Stimulated activated CD4-positive, alpha-beta T cell treated with anti-CD3 and anti-CD28 coated beads, Interleukin-4, amount 100 ng/mL, for 4 hours (primary cell): ENCODE measurements around the gene CRMP1.

Source experiments
- DNase-seq, 2 experiments: peaks; one replicate each; pipeline ENCODE4 v3.0.0-alpha.2; 2020

Gene CRMP1

DNA sequence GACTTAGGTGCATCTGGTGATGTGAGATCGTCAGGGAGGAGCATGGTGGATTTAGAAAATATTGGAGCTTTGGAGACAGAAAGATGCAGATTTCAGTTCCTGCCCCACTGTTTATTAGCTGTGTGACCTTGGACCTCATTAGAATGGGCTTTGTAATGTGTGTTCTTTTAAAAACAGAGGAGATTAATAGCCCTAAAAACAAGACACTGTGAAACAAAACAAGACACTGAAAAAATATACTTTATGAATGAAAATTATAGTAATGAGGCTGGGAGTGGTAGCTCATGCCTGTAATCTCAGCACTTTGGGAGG, 102.4 kb downstream of the CRMP1 start:
- no peak for DNase-seq

DNA sequence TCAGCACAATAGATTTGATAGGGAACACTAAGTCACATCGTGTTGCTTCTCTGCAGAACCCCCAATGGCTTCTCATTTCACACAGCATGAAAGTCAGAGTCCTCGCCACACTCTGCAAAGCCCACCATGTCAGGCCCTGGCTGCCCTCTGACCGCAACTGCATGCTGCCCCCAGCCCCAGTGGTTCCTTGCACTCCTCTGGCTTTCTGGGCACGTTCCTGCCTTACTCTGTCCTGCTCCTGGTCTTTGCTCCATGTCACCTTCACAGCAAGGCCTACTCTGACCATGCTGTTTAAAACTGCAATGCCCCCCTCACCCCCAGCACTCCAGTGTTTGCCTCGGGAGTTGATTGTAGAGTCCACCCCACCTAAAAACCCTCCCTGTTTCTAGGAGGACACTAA, 103.7 kb downstream of the CRMP1 start:
- DNase-seq, result no peak

DNA sequence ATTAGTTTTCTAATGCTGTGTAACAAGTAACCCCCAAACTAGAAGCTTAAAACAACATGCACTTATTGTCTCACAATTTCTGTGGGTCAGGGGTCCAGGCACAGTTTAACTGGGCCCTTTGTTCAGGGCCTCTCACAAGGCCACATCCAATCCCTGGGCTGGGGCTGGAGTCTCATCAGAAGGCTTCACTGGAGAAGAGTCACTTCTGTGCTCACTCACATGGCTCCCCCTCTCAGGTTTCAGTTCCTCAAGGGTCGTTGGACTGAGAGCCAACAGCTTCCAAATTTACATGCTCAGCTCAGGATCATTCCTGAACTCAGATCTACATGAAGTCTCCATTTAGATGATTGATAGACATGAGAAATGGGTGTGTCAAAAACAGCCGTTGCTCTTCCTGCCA, 104.7 kb downstream of the CRMP1 start:
- no peak for DNase-seq

DNA sequence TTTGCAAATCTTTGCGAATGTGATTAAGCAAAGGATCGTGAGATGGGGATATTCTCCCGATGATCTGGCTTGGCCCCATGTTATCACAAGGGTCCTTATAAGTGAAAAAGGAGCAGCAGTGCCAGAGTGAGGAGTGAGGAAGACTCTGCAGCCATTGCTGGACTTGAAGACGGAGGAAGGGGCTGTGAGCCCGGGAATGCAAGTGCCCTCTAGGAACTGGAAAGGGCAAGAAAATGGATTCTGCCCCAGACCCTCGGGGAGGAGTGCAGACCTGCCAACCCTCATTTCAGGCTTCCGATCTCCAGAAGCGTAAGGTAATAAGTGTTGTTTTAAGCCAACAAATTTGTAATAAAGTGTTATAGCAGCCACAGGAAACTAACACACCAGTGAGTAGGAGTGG, 105.6 kb downstream of the CRMP1 start:
- DNase-seq, result no peak

DNA sequence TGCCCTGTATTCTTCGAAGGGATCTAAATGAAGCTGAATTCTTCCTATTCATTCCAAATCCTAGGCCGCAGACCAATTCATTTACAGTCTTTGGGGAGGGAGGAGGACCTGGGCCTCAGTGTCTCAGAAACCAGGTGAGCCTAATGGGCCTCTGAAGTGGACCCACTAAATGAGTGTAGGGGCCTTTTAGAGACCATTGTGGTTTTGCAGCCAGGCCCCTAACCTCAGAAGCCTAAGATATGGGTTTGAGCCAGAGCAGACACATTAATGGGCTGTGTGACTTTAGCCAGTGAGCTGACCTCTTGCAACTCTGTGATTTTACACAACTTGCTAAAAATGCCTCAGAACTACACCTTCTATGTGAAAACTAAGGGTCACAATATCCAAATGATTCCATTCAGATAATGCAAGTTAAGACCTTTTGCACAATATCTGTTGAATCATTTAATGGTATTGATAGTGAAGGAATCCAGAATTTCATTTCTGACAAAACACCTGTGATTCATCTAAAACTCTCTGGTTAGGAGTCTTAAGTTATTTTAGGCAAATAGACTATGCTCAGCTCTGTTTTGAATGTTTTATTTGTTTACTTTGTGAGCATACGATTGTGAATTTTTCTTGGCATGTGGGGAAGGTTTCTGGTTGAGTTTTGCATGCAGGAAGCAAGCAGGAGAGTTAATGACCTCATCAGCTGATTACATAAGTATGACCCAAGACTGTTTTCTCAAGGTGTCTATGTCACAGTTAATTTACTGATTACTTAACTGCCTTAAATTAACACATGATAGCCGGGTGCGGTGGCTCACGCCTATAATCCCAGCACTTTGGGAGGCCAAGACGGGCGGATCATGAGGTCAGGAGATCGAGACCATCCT, 106.8 kb downstream of the CRMP1 start:
- no peak for DNase-seq

DNA sequence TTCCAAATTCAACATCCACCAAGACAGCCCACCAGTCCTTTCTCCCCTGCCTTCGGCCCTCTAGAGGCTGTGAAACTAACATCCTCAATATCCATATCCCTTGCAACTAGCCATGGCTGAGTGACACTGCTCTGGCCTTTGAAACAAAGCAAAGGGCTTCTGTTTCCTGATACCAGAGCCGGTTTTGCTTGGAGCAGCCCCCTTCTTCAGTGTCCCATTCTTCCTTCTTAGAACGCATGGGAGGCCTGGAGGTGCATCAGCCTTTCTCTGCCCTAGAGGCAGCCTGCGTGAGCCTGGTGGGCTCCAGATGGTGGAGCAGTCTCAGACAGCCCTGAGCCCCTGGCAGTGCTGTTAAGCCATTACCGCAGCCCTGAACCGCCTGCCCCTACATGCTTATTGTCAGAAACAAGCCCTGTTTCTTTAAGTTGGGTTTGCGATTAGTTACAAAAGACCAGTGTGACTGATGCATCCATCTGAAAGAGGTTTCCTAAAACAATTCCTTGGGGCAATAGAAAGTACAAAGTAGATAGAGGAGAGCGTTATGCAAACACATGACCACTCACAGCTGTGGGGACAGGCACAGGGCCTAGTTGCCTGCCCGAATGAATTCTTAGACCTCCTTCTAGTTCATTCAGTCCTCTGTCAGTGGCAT, 107.8 kb downstream of the CRMP1 start:
- DNase-seq, result no peak

DNA sequence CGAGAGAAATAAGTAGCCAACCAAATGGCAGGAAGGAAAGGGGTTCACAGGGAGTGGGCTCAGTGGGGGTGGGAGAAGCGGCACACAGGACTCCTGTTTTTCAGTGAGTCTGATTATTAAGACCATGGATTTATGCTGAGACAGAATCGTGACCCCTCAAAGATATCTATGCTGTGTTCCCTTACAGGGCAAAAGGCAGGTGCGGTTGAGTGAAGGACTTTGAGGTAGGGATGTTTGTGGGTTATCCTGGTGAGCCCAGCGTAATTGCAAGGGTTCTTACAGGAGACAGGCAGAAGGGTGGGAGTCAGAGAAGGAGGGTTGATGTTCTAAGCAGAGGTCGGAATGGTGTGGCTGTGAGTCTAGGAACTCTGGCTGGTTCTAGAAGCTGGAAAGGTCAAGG, 108.9 kb downstream of the CRMP1 start:
- no peak for DNase-seq

DNA sequence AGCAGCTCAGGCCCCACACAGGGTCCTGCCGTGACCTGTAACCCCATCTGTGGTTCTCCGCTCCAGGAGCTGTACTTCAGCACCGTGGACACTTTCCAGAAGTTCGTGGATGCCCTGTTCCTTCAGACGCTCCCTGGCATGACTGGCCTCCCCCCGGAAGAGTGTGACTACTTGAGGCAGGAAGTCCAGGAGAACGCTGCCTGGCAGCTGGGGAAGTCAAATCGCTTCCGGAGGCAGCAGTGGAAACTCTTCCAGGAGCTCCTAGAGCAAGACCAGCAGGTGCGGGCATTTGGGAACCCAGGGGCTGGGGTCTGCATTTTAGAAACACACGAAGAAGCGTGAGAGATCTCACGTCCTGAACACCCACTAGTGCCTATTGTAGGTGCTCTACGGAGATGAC, 109.4 kb downstream of the CRMP1 start:
- DNase-seq, result no peak

DNA sequence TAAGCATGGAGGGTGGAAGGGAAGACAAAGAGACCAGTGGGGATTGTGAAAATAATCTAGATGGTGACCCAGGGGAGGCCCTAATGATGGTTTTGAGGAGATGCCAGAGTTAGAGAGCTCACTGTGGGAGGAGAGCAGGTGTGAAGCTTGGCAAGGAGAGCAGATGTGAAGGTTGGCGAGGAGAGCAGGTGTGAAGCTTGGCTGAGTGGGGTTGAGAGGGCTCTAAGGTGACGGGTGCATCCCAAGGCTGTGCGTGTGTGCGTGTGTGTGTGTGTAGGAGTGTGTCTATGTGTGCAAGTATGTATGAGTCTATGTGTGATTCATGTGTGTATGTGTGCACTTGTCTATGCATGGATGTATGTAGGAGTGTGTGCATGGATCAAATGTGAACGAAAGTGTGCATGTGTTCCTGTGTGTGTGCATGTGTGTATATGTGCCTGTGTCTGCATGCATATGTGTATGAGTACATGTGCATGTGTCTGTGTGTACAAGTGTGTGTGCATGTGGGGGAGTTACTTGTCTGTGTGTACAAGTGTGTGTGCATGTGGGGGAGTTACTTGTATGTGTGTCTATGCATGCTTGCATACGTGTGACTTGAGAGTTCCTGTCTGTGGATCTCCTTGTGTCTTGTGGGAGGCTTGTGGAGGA, 109.9 kb downstream of the CRMP1 start:
- no peak for DNase-seq

DNA sequence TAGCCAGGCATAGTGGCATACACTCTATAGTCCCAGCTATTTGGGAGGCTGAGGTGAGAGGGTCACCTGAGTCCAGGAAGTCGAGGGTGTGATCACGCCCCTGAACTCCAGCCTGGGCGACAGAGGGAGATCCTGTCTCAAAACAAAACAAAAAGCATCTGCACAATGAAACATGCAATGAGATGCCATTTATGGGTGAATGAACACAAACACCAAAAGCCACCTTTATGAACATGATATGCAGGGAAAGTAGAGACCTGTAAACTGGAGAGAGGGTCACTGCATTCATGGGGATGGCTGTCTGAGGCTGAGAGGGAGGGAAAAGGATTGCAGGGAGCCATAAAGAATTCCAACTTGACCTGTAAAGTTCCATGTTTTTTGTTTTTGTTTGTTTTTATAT, 111.2 kb downstream of the CRMP1 start:
- DNase-seq, result no peak

DNA sequence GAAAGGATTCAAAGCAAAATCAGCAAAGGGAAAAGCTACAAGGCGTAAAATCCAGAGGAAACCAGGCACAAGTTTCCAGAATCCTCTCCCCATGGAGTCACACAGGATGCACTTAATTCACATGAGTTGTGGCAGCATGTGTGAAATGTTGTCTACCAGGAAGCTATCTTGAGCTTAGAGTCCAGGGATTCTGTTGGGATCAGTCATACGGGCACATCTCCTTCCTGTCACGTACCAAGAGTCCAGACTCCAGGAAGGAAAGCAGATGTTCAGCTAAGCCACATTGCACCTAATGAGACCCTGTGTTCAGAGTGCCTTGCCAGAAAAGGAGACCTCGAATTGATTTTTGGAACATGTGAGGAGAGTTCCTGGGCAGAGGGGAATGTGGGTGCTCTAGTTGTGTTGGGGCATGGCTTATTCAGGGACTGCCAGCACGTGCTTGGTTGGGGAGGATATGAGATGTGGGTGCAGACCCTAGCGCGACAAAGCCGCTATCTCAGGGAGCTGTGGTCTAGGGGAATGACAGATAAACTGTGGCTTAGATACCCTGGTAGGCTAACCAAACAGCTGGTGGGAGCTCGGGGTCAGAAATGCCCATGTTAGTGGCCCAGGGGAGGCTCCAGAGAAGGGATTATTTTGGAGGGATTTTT, 111.9 kb downstream of the CRMP1 start:
- DNase-seq, result no peak

DNA sequence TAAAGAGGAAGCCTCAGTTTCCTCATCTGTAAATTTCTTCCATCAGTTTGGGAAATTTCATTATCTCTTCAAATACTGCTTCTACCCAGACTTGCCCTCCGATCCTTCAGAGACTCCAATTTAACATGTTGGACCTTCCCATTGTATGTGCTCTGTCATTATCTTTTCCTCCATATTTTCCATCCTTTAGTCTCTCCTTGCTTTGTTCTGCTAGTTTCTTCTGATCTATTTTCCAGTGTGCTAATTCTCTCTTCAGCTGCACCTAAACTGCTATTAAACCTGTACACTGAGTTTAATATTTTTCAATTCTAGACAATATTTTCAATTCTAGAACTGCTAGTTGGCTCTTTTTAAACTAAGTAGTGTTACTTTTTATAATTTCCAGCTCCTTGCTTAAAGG, 116.4 kb downstream of the CRMP1 start:
- DNase-seq, result no peak

DNA sequence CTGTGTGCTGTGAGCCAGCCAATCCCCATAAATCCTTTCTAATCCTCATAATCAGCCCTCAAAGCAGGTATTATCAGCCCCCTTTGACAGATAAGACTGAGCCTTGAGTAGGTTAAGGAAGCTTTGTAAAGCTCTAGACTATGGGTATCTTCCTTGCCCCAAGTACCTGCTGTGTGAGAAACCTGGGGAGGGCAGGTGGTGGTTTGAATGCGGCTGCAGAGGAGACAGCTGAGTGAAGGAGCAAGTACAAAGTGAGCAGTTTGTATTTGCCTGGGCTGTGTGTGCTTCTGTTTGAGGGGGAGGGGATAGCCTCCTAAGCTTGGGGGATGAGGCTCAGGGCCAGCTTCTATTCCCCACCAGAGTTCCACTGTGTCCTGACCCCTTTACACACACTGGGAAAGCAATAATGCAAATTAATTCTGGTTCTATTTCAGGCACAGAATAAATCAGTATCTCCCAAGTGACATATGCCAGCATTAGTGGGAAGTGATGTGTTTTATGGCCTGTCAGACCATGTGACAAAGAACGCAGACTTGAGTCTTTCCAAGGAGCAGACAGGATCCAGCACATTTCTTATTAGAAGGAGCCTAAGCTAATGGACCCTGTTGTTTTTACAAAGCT, 118.4 kb downstream of the CRMP1 start:
- no peak for DNase-seq

DNA sequence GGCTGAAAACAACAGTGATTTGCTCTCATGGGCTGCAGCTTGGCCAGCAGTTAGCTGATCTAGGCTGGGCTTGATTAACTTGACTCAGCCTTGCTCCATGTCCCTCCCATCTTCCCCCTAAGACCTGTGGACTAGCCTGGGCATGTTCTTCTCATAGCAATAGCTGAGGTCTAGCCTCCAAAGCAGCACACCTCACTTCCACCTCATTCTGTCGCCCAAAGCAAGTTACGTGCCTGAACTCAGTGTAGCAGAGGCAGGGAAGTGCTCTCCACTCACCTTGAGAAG, 119.7 kb downstream of the CRMP1 start:
- no peak for DNase-seq

DNA sequence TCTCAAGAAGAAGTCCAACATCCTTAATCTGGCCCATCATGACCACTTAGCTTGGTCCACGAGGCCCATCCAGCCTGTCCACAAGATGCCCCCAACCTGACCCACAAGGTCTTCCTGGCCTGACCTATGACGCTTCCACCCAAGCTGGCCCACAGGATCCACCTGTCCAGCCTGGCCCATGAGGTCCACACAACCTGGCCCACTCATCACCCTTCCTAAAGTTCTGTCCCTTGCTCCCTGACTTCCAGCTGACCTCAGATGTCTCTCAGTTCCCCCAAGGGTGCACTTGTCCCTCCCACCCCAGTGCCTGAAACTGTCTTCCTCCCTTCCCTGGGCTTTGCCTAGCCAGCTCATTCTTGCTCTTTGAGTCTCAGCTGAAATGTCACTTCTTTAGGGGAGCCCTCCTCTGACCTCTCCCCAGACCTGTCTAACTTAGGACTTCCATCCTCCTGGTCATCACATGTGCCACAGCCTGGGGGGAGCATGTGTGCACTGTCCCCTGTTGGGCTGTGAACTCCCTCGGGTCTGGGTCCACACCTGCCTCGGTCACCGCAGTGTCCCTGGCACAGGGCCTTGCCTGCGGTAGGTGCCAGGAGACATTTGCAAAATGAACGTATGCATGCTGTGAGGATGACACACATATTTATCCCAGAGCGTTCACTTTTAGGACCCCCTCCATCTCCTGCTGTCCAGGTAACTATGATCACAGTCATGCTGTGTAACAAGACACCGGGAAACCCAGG, 120.2 kb downstream of the CRMP1 start:
- no peak for DNase-seq
